GM23248 (cell line): ENCODE measurements around the gene STX8. TPM values are rescaled to one million over a fixed set of nuclear protein-coding genes. Genes with fewer than 3 reads are reported as not detected.

ENCODE experiments used
- DNase-seq: peaks from one replicate; pipeline ENCODE4 v3.0.0-alpha.2; 2015
- H2AFZ ChIP-seq: fragments of 200-600 bp; sonication (generic); 2 replicates; pipeline ENCODE4 v1.6.1; 2016; ENCODE audit warnings: antibody characterized with exemption
- H3F3A ChIP-seq: fragments of 200-600 bp; sonication (generic); 2 replicates; pipeline ENCODE4 v1.6.1; 2016; ENCODE audit warnings: mild to moderate bottlenecking, antibody characterized with exemption, mixed run types; ENCODE audit not compliant: insufficient read depth
- H3K27ac ChIP-seq: fragments of 200-600 bp; sonication (generic); 2 replicates; pipeline ENCODE4 v1.5.1; 2016; ENCODE audit warnings: mild to moderate bottlenecking
- H3K27me3 ChIP-seq: fragments of 200-600 bp; sonication (generic); replicated peaks from 2 replicates; pipeline ENCODE4 v1.6.1; 2016; ENCODE audit warnings: mild to moderate bottlenecking; ENCODE audit not compliant: insufficient read depth
- H3K36me3 ChIP-seq: fragments of 200-600 bp; sonication (generic); 2 replicates; pipeline ENCODE4 v1.6.1; 2016; ENCODE audit warnings: low read depth, mild to moderate bottlenecking
- H3K4me1 ChIP-seq: fragments of 200-600 bp; sonication (generic); 2 replicates; pipeline ENCODE4 v1.6.1; 2016; ENCODE audit warnings: mild to moderate bottlenecking; ENCODE audit not compliant: insufficient read depth
- H3K4me2 ChIP-seq: fragments of 200-600 bp; sonication (generic); one replicate; pipeline ENCODE4 v1.6.1; 2016; ENCODE audit warnings: mild to moderate bottlenecking; ENCODE audit not compliant: unreplicated experiment
- H3K4me3 ChIP-seq: fragments of 200-600 bp; sonication (generic); 2 replicates; pipeline ENCODE4 v1.5.1; 2016; ENCODE audit warnings: mild to moderate bottlenecking
- H3K79me2 ChIP-seq: fragments of 200-600 bp; sonication (generic); 2 replicates; pipeline ENCODE4 v1.6.1; 2016; ENCODE audit warnings: mild to moderate bottlenecking; ENCODE audit not compliant: insufficient read depth
- H3K9ac ChIP-seq: fragments of 200-600 bp; sonication (generic); 2 replicates; pipeline ENCODE4 v1.6.1; 2016; ENCODE audit warnings: mild to moderate bottlenecking
- H3K9me2 ChIP-seq: fragments of 200-600 bp; sonication (generic); 2 replicates; pipeline ENCODE4 v1.6.1; 2016; ENCODE audit warnings: mixed run types, mild to moderate bottlenecking, moderate library complexity; ENCODE audit not compliant: insufficient read depth
- H3K9me3 ChIP-seq: fragments of 200-600 bp; sonication (generic); one replicate; pipeline ENCODE4 v1.6.1; 2017; ENCODE audit warnings: low read depth
- H4K20me1 ChIP-seq: fragments of 200-600 bp; sonication (generic); 2 replicates; pipeline ENCODE4 v1.6.0; 2016; ENCODE audit not compliant: insufficient read depth
- EZH2 ChIP-seq: fragments of 200-600 bp; sonication (generic); IDR thresholded peaks from 2 replicates; pipeline ENCODE4 v1.6.1; 2018; ENCODE audit warnings: antibody characterized with exemption, mild to moderate bottlenecking; ENCODE audit not compliant: insufficient read depth, poor library complexity, severe bottlenecking
- EZH2phosphoT487 ChIP-seq: fragments of 200-600 bp; sonication (generic); IDR thresholded peaks from 2 replicates; pipeline ENCODE4 v1.6.1; 2018; ENCODE audit warnings: antibody characterized with exemption, moderate library complexity, mild to moderate bottlenecking, low read depth; ENCODE audit not compliant: insufficient read depth
- WGBS, 2 experiments: methylation state at CpG; one replicate each; pipeline ENCODE4 v1.1.6; 2015 to 2017; ENCODE audit warnings: low lambda C conversion rate in 2 of 2, low coverage in 1 of 2; ENCODE audit errors: missing lambda C conversion rate in 2 of 2; 5-methylcytosine and 5-hydroxymethylcytosine counted together
- in situ Hi-C: fragments of 300-500 bp; cut with MboI; formaldehyde crosslinking; loops from 2 replicates; pipeline ENCODE4 v1.15.0; 2020
- polyA plus RNA-seq: library from polyadenylated mRNA; unstranded; fragments of >200 nt; fragmentation: Nextera tagmentation; extraction: Ambion mirVana; gene quantifications from 2 replicates; pipeline ENCODE4 v1.2.1, GENCODE V29; 2016
- total RNA-seq: library from RNA; depleted of rRNA; stranded (reverse); fragments of >200 nt; shearing (Covaris generic); gene quantifications from 2 replicates; pipeline ENCODE4 v1.2.3, GENCODE V29; 2014

STX8 gene
- total and polyA plus RNA-seq, 2 experiments from 2014 or later: 40.7 to 84.3 TPM

GRCh38 chr17:9315360-9315759 is 260.3 kb downstream of the STX8 start:
- H3K27me3 ChIP-seq: no peaks in the 10 kb centered on the region

GRCh38 chr17:9313346-9313745 is 262.3 kb downstream of the STX8 start:
- DNase-seq: no peak
- H3K9me2 ChIP-seq: no peaks in the 10 kb centered on the region
- WGBS, 2 experiments: 93 to 98% methylated on average over 4 of the region's 4 CpGs
- H3K9me3 ChIP-seq: no peaks in the 10 kb centered on the region
- in situ Hi-C loops: no loop called here
- H3K4me3 ChIP-seq: no peak overlapping the region
- H3K36me3 ChIP-seq: no peaks in the 10 kb centered on the region
- H2AFZ ChIP-seq: no peak overlapping the region
- no peak for TF ChIP-seq EZH2phosphoT487
- TF ChIP-seq EZH2: no peak
- no peaks in the 10 kb centered on the region for H4K20me1 ChIP-seq
- no peaks in the 10 kb centered on the region for H3K27me3 ChIP-seq
- H3K27ac ChIP-seq: no peak overlapping the region
- no peak overlapping the region for H3K9ac ChIP-seq
- H3F3A ChIP-seq: no peaks in the 10 kb centered on the region
- H3K4me1 ChIP-seq: no peaks in the 10 kb centered on the region
- no peaks in the 10 kb centered on the region for H3K79me2 ChIP-seq
- H3K4me2 ChIP-seq: no peak overlapping the region

More at GRCh38 chr17:9315360-9315759, 260.3 kb downstream of the STX8 start:
- H3K4me3 ChIP-seq: no peak overlapping the region
- no peak for DNase-seq
- no peaks in the 10 kb centered on the region for H3K79me2 ChIP-seq
- no peaks in the 10 kb centered on the region for H3K9me3 ChIP-seq
- H3K9ac ChIP-seq: no peak overlapping the region
- in situ Hi-C loops: no loop called here
- H3K27ac ChIP-seq: no peak overlapping the region
- no peak for TF ChIP-seq EZH2
- no peak for TF ChIP-seq EZH2phosphoT487
- H2AFZ ChIP-seq: no peak overlapping the region
- H3F3A ChIP-seq: no peaks in the 10 kb centered on the region
- no peaks in the 10 kb centered on the region for H3K36me3 ChIP-seq
- WGBS, 2 experiments: 85 to 93% methylated on average over 5 of the region's 5 CpGs
- no peaks in the 10 kb centered on the region for H4K20me1 ChIP-seq
- H3K9me2 ChIP-seq: no peaks in the 10 kb centered on the region
- H3K4me2 ChIP-seq: no peak overlapping the region
- no peaks in the 10 kb centered on the region for H3K4me1 ChIP-seq

- no peaks in the 10 kb centered on the region for H3K36me3 ChIP-seq
- H3F3A ChIP-seq: no peaks in the 10 kb centered on the region
- no peak overlapping the region for H2AFZ ChIP-seq
- no peaks in the 10 kb centered on the region for H3K79me2 ChIP-seq
- no peak overlapping the region for H3K27ac ChIP-seq
- no peaks in the 10 kb centered on the region for H4K20me1 ChIP-seq
- H3K9me3 ChIP-seq: no peaks in the 10 kb centered on the region
- H3K4me2 ChIP-seq: no peak overlapping the region
- peaks cover 9% of the 10 kb centered on the region for H3K4me1 ChIP-seq
- 91 to 94% methylated on average over 6 of the region's 6 CpGs for WGBS, 2 experiments
- TF ChIP-seq EZH2phosphoT487 (no peak), EZH2 (no peak)
- no peak for DNase-seq
- no peaks in the 10 kb centered on the region for H3K9me2 ChIP-seq
- H3K4me3 ChIP-seq: no peak overlapping the region
- in situ Hi-C loops: no loop called here
- no peaks in the 10 kb centered on the region for H3K27me3 ChIP-seq
- no peak overlapping the region for H3K9ac ChIP-seq
These were observed 266.4 kb downstream of the STX8 start for GRCh38 chr17:9309216-9309615.

- no peak for DNase-seq
- Histone ChIP-seq H3K27me3 (no peaks in the 10 kb centered on the region), H4K20me1 (no peaks in the 10 kb centered on the region), H2AFZ (no peak overlapping the region), H3K9ac (no peak overlapping the region), H3K79me2 (no peaks in the 10 kb centered on the region), H3K9me3 (no peaks in the 10 kb centered on the region), H3K4me1 (peaks cover 9% of the 10 kb centered on the region), H3K36me3 (no peaks in the 10 kb centered on the region), H3K9me2 (no peaks in the 10 kb centered on the region), H3K4me2 (no peak overlapping the region), H3F3A (no peaks in the 10 kb centered on the region), H3K27ac (no peak overlapping the region), H3K4me3 (no peak overlapping the region)
- WGBS, 2 experiments: 87 to 88% methylated on average over 6 of the region's 6 CpGs
- in situ Hi-C loops: no loop called here
- TF ChIP-seq EZH2 (no peak), EZH2phosphoT487 (no peak)
These were observed 267.6 kb downstream of the STX8 start for GRCh38 chr17:9308069-9308468.
